Erythroblast (primary cell): ENCODE measurements around the gene SLC45A2.

Experiments
- DNase-seq, 2 experiments: peaks; one replicate each; lab custom pipeline; 2025; lab: John Stamatoyannopoulos, UW
- GATA1 ChIP-seq: IDR thresholded peaks from 2 replicates; pipeline ENCODE4 v1.6.1; 2011; ENCODE audit warnings: low read depth, mild to moderate bottlenecking, control low read depth, low read length, moderate library complexity
- POLR2A ChIP-seq: IDR thresholded peaks from 2 replicates; pipeline ENCODE4 v1.6.1; 2011; ENCODE audit warnings: mild to moderate bottlenecking, low read length

SLC45A2 gene

GRCh38 chr5:33997331-33997983, 13.0 kb upstream of the SLC45A2 start:
- DNase-seq = peak; percentile 43 to 50

GRCh38 chr5:33995865-33996264, 11.4 kb upstream of the SLC45A2 start:
- TF ChIP-seq POLR2A (no peak), GATA1 (no peak)
- no peak for DNase-seq

More at GRCh38 chr5:33997331-33997983, 13.0 kb upstream of the SLC45A2 start:
- TF ChIP-seq GATA1 = no peak
- TF ChIP-seq POLR2A = no peak

- no peak for TF ChIP-seq GATA1
- TF ChIP-seq POLR2A = no peak
- DNase-seq = peak in 1 of 2 experiments; percentile 38
Observed at GRCh38 chr5:33994845-33995244, 10.4 kb upstream of the SLC45A2 start.

- DNase-seq = no peak
- TF ChIP-seq POLR2A = no peak
- TF ChIP-seq GATA1 = no peak
Observed at GRCh38 chr5:33992864-33993263, 8.4 kb upstream of the SLC45A2 start.

- no peak for DNase-seq
- TF ChIP-seq POLR2A = no peak
- TF ChIP-seq GATA1 = no peak
Observed at GRCh38 chr5:33985447-33985846, 954 bp upstream of the SLC45A2 start.

GRCh38 chr5:33984178-33984577, 315 bp downstream of the SLC45A2 start:
- TF ChIP-seq GATA1 = no peak
- TF ChIP-seq POLR2A = no peak
- no peak for DNase-seq

GRCh38 chr5:33981408-33982162, 2.9 kb downstream of the SLC45A2 start:
- no peak for DNase-seq
- TF ChIP-seq POLR2A (no peak), GATA1 (no peak)

GRCh38 chr5:33980030-33980429, 4.5 kb downstream of the SLC45A2 start:
- DNase-seq = no peak
- TF ChIP-seq POLR2A (no peak), GATA1 (no peak)

- no peak for TF ChIP-seq GATA1
- no peak for TF ChIP-seq POLR2A
- DNase-seq = no peak
Observed at GRCh38 chr5:33978306-33978705, 6.2 kb downstream of the SLC45A2 start.

- DNase-seq = no peak
- TF ChIP-seq POLR2A = no peak
- TF ChIP-seq GATA1 = no peak
Observed at GRCh38 chr5:33976307-33976706, 8.2 kb downstream of the SLC45A2 start.

GRCh38 chr5:33975852-33976251, 8.6 kb downstream of the SLC45A2 start:
- DNase-seq = no peak
- TF ChIP-seq GATA1 (no peak), POLR2A (no peak)

- no peak for DNase-seq
- no peak for TF ChIP-seq POLR2A
- no peak for TF ChIP-seq GATA1
Observed at GRCh38 chr5:33973271-33973670, 11.2 kb downstream of the SLC45A2 start.

- peak; percentile 4 for DNase-seq
- TF ChIP-seq POLR2A = no peak
- TF ChIP-seq GATA1 = no peak
Observed at GRCh38 chr5:33969572-33970452, 14.7 kb downstream of the SLC45A2 start.

GRCh38 chr5:33968211-33969005, 16.1 kb downstream of the SLC45A2 start:
- no peak for TF ChIP-seq POLR2A
- no peak for TF ChIP-seq GATA1
- no peak for DNase-seq
